Parathyroid adenoma (tissue), 2 donors: ENCODE measurements around the gene CLSTN3.
A peak's percentile ranks its signal among the peaks of the same experiment; 100 is the strongest.

ENCODE experiments used
- H2AFZ ChIP-seq: fragments of 300-600 bp; sonication (generic); one replicate; pipeline ENCODE4 v1.7.0; 2017; ENCODE audit warnings: antibody characterized with exemption, mild to moderate bottlenecking
- H3K27ac ChIP-seq: fragments of 300-600 bp; sonication (generic); one replicate; pipeline ENCODE4 v1.7.0; 2017
- H3K27me3 ChIP-seq: fragments of 300-600 bp; sonication (generic); one replicate; pipeline ENCODE4 v1.7.0; 2017; ENCODE audit warnings: low read length; ENCODE audit not compliant: control insufficient read depth, insufficient read depth
- H3K36me3 ChIP-seq: fragments of 300-600 bp; sonication (generic); one replicate; pipeline ENCODE4 v1.7.0; 2017; ENCODE audit warnings: low read length; ENCODE audit not compliant: control insufficient read depth, insufficient read depth
- H3K4me1 ChIP-seq: fragments of 300-600 bp; sonication (generic); one replicate; pipeline ENCODE4 v1.7.0; 2017; ENCODE audit warnings: control low read depth
- H3K4me2 ChIP-seq: fragments of 300-600 bp; sonication (generic); one replicate; pipeline ENCODE4 v1.7.0; 2017; ENCODE audit warnings: low read length
- H3K4me3 ChIP-seq: fragments of 300-600 bp; sonication (generic); one replicate; pipeline ENCODE4 v1.7.0; 2017; ENCODE audit warnings: low read depth, low read length
- H3K79me2 ChIP-seq: fragments of 300-600 bp; sonication (generic); one replicate; pipeline ENCODE4 v1.7.0; 2017; ENCODE audit warnings: control low read depth
- H3K9ac ChIP-seq: fragments of 300-600 bp; sonication (generic); one replicate; pipeline ENCODE4 v1.7.0; 2017; ENCODE audit warnings: mild to moderate bottlenecking
- H3K9me3 ChIP-seq: fragments of 300-600 bp; sonication (generic); one replicate; pipeline ENCODE4 v1.7.0; 2017; ENCODE audit warnings: low read length; ENCODE audit not compliant: control insufficient read depth
- TF ChIP-seq, protein P1 (sequence below): fragments of 300-600 bp; sonication (generic); IDR thresholded peaks from one replicate; pipeline ENCODE4 v1.7.0; 2017; ENCODE audit warnings: antibody characterized with exemption, mild to moderate bottlenecking
- donor health status: primary hyperparathyroidism.

The CLSTN3 gene

DNA sequence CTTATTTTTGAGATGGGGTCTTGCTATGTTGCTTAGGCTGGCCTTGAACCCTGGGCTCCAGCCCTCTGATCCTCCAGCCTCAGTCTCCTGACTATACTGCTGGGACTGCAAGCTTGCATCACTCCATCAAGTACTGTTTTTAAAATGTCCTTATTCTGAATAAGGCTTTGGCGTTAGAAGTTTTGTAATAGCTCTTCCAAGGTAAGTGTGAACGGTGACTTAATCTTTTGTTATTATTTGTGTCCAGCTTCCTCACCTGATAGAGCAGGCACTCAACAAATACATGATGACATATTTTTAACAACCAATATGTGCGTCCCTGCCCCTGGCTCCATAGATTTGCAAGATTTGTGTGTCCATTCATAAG is 22.6 kb upstream of the CLSTN3 start:
- H3K27me3 ChIP-seq: no peaks in the 10 kb centered on the region
- peak overlapping the region; percentile 97 for H2AFZ ChIP-seq
- no peak overlapping the region for H3K9ac ChIP-seq
- peak overlapping the region; percentile 97 for H3K4me2 ChIP-seq
- H3K27ac ChIP-seq: peak overlapping the region; percentile 91
- H3K36me3 ChIP-seq: no peaks in the 10 kb centered on the region
- peak overlapping the region; percentile 71 for H3K4me3 ChIP-seq
- peaks cover 4% of the 10 kb centered on the region for H3K4me1 ChIP-seq
- H3K79me2 ChIP-seq: peaks cover 4% of the 10 kb centered on the region
- peaks cover 2% of the 10 kb centered on the region for H3K9me3 ChIP-seq
- TF ChIP-seq, protein P1, sequence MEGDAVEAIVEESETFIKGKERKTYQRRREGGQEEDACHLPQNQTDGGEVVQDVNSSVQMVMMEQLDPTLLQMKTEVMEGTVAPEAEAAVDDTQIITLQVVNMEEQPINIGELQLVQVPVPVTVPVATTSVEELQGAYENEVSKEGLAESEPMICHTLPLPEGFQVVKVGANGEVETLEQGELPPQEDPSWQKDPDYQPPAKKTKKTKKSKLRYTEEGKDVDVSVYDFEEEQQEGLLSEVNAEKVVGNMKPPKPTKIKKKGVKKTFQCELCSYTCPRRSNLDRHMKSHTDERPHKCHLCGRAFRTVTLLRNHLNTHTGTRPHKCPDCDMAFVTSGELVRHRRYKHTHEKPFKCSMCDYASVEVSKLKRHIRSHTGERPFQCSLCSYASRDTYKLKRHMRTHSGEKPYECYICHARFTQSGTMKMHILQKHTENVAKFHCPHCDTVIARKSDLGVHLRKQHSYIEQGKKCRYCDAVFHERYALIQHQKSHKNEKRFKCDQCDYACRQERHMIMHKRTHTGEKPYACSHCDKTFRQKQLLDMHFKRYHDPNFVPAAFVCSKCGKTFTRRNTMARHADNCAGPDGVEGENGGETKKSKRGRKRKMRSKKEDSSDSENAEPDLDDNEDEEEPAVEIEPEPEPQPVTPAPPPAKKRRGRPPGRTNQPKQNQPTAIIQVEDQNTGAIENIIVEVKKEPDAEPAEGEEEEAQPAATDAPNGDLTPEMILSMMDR: no peak

DNA sequence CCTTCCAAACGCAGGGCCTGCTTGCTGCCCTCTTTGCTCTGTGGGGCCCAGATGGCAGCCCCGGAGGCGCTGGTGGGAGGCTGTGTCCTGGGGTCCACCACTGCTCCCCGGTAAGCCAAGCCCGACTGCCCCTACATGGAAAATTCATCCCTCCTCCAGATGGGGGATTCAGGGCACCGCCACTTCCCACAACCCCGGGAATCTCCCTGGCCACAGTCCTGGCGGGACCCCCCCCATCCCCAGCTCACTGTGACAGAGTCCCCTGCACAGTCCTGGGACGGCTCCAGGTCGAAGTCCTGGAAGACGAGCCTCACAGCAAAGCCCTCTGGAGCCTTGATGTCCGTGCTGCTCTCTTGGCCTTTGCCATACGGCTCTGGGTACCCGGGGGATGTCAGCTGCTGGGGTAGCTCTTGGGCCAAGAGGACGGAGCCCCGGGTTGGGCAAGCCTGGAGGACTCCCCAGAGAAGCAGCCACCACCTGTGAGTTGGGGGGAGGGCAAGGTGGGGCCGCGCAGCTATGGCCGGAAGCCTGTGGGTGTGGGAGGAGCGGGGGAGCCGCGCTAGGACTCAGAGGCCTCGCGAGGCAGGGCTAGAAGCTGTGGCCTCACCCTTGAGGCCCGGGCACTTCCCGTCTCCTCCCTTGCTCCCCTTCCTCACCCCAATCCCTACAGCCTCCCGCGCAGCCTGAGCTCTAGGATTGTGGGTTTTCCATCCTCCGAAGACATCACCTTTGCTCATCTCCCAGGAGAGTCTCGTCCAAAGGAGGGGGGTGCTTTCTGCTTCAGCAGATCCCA is 22.0 kb upstream of the CLSTN3 start:
- H3K36me3 ChIP-seq: no peaks in the 10 kb centered on the region
- peaks cover 4% of the 10 kb centered on the region for H3K4me1 ChIP-seq
- TF ChIP-seq, protein P1: no peak
- H3K27ac ChIP-seq: peak overlapping the region; percentile 91
- H3K9me3 ChIP-seq: peaks cover 2% of the 10 kb centered on the region
- peak overlapping the region; percentile 49 for H3K9ac ChIP-seq
- H3K4me2 ChIP-seq: peak overlapping the region; percentile 97
- H3K4me3 ChIP-seq: peak overlapping the region; percentile 71
- H3K27me3 ChIP-seq: no peaks in the 10 kb centered on the region
- H3K79me2 ChIP-seq: peaks cover 4% of the 10 kb centered on the region
- H2AFZ ChIP-seq: peak overlapping the region; percentile 97

DNA sequence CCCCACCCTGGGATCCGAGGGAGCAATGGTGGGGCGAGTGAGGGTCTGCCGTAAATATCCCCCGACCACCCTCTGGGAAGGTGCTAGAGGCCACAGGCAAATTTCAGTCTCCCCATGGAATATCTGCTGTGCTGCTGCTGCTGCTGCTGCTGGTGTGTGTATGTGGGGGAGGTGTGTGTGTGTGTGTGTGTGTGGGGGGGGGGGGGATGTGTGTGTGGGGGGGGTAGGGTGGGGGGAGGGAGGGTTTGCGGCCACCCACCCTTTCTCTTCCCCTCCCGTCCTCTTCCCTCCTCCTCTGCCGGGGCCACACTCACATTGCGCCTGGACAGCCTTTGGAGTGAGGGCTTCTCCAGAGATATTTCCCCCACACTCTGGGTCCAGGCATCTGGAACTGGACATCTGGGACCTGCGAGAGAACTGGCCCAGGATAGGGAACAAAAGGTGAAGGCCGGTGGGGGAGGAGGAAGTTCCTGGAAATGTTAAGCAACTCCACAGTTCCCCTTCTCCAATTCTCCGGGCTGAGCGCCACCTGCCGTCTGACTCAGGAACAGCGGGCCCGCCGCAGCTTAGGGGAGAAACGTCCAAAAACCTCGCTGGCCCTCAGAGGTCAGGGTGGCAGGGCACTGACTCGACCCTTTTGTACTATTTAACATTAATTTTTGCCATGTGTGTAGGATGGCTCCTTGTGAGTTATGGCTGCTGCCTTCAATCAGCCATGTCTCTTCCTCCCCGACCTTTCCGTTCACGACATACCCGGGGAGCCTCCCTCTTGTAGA is 21.2 kb upstream of the CLSTN3 start, which contains the start of gene C1RL:
Gene C1RL (minus strand): TSS at position 419 of the 776 bp plus-strand sequence. CDS start 34 bp downstream, at position 385.
- Histone ChIP-seq H3K27ac (peak within 1 kb of the TSS; percentile 91), H3K9me3 (peaks cover 2% of the 10 kb centered on the region), H3K9ac (peak within 1 kb of the TSS; percentile 49), H3K4me1 (peaks cover 4% of the 10 kb centered on the region), H3K4me3 (peak within 1 kb of the TSS; percentile 71), H3K4me2 (peak within 1 kb of the TSS; percentile 97), H3K36me3 (no peaks in the 10 kb centered on the region), H3K27me3 (no peaks in the 10 kb centered on the region), H3K79me2 (peaks cover 4% of the 10 kb centered on the region), H2AFZ (peak within 1 kb of the TSS; percentile 97)
- TF ChIP-seq, protein P1: peak; percentile 98

DNA sequence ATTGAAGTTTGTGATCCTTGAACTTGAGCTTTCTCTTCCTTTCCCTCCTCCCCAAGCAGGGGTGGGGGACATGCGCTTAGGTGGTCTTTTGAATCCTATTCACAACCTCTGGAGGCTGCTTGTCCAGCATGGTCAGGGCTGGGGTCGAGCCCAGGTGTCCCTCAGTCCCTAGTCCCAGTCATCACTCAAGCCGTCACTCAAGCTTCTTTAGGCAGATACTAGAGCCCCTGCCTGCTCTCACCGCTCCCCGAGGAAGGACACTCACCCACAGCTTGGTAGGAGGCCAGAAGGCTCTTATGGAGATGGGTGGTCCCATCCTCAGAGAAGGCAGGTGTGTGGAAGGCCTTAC is 20.6 kb upstream of the CLSTN3 start:
- H3K27ac ChIP-seq: peak overlapping the region; percentile 91
- peaks cover 4% of the 10 kb centered on the region for H3K79me2 ChIP-seq
- H3K4me2 ChIP-seq: peak overlapping the region; percentile 56
- H3K36me3 ChIP-seq: no peaks in the 10 kb centered on the region
- H2AFZ ChIP-seq: peak overlapping the region; percentile 86
- no peaks in the 10 kb centered on the region for H3K27me3 ChIP-seq
- H3K9ac ChIP-seq: no peak overlapping the region
- no peak overlapping the region for H3K4me3 ChIP-seq
- H3K9me3 ChIP-seq: peaks cover 2% of the 10 kb centered on the region
- H3K4me1 ChIP-seq: peaks cover 4% of the 10 kb centered on the region
- TF ChIP-seq, protein P1: no peak
